Measurements from ENCODE around the gene TICRR.

Gene TICRR

DNA sequence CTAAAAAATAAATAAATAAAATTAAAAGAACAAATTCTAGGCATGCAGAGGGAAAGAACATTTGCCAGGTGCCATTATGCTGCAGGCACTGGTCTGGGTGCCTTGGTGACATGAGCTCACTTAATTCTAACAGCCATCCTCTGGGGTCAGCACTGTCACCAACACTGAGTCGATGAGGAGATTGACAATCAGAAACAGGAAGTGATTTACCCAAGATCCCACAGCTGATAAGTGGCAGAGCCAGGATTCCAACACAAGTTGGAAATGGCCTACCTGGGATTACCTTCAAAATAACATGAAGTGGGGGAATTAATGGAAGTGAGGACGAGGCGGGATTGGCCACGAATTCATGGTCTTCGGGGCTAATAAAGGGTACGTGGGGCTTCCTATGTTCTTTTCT, 100.3 kb downstream of the TICRR start:
- H3K4me3 ChIP-seq (ENCODE audit: low read depth, low read length) = no peak overlapping the region
- TF ChIP-seq, protein P1, sequence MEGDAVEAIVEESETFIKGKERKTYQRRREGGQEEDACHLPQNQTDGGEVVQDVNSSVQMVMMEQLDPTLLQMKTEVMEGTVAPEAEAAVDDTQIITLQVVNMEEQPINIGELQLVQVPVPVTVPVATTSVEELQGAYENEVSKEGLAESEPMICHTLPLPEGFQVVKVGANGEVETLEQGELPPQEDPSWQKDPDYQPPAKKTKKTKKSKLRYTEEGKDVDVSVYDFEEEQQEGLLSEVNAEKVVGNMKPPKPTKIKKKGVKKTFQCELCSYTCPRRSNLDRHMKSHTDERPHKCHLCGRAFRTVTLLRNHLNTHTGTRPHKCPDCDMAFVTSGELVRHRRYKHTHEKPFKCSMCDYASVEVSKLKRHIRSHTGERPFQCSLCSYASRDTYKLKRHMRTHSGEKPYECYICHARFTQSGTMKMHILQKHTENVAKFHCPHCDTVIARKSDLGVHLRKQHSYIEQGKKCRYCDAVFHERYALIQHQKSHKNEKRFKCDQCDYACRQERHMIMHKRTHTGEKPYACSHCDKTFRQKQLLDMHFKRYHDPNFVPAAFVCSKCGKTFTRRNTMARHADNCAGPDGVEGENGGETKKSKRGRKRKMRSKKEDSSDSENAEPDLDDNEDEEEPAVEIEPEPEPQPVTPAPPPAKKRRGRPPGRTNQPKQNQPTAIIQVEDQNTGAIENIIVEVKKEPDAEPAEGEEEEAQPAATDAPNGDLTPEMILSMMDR (IDR thresholded peaks at IDR 0.05; ENCODE audit: low read depth, low read length) = no peak

DNA sequence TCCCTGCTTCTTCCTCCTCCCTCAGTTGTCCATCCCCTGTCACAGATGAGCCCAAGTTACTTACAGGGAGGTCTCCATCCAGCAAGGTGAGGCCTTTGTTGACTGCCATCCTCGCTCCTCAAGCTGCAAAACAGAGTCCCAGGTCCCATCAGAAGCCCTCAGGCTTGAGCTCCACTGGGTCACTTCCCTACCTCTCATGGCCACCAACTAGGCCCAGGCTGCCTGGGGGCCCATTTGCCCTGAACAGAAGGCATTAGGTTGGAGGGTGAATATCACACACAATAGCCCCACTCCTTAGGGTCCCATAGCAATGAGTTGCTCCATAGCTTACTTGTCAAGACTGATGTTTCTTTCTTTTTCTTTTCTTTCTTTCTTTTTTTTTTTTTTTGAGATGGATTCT, 102.1 kb downstream of the TICRR start:
- TF ChIP-seq, protein P1 (IDR thresholded peaks at IDR 0.05; ENCODE audit: low read depth, low read length) = no peak
- H3K4me3 ChIP-seq (ENCODE audit: low read depth, low read length) = no peak overlapping the region
